Cardiac muscle cell (in vitro differentiated cells and primary cell): ENCODE results near the gene ME2. TPM values are rescaled to one million over a fixed set of nuclear protein-coding genes. Genes with fewer than 3 reads are reported as not detected.

ENCODE experiments used
- DNase-seq, 2 donors: peaks; one replicate each; pipeline versions ENCODE4 v3.0.0 to v3.0.0-alpha.2; 2010 to 2017; ENCODE audit warnings: low read depth in 1 of 2, low spot score in 1 of 2
- H3K27ac ChIP-seq: fragments of 200-600 bp; sonication (generic); 2 replicates; pipeline ENCODE4 v1.5.1; 2016
- H3K27me3 ChIP-seq: fragments of 200-600 bp; sonication (generic); 2 replicates; pipeline ENCODE4 v1.6.0; 2016; ENCODE audit warnings: control low read depth
- H3K36me3 ChIP-seq: fragments of 200-600 bp; sonication (generic); 2 replicates; pipeline ENCODE4 v1.5.1; 2016; ENCODE audit warnings: control low read depth
- H3K4me1 ChIP-seq: fragments of 200-600 bp; sonication (generic); 2 replicates; pipeline ENCODE4 v1.8.1; 2017; ENCODE audit warnings: low read depth, mild to moderate bottlenecking, mixed run types
- H3K4me3 ChIP-seq: fragments of 200-600 bp; sonication (generic); 2 replicates; pipeline ENCODE4 v1.5.1; 2016; ENCODE audit warnings: mild to moderate bottlenecking
- H3K9me3 ChIP-seq: fragments of 200-600 bp; sonication (generic); 2 replicates; pipeline ENCODE4 v1.5.1; 2017; ENCODE audit warnings: low read depth, mild to moderate bottlenecking, control low read depth
- CTCF ChIP-seq: IDR thresholded peaks from 2 replicates; pipeline ENCODE4 v1.5.1; 2012; ENCODE audit warnings: low read depth, mild to moderate bottlenecking, low read length
- polyA plus RNA-seq: library from polyadenylated mRNA; unstranded; fragments of >200 nt; fragmentation: Nextera tagmentation; extraction: Ambion mirVana; gene quantifications from 2 replicates; pipeline ENCODE4 v1.2.1, GENCODE V29; 2016
- total RNA-seq: library from RNA; depleted of rRNA; stranded (reverse); fragments of >200 nt; gene quantifications from 2 replicates; pipeline ENCODE4 v1.2.3, GENCODE V29; 2016

The ME2 gene
- total and polyA plus RNA-seq, 2 experiments from 2014 or later, result 33.9 to 47.3 TPM

GRCh38 chr18:50911006-50911405 is 32.1 kb downstream of the ME2 start:
- Histone ChIP-seq H3K36me3 (peaks cover 19% of the 10 kb centered on the region), H3K27ac (no peak overlapping the region), H3K4me1 (no peaks in the 10 kb centered on the region), H3K4me3 (no peak overlapping the region), H3K27me3 (no peaks in the 10 kb centered on the region), H3K9me3 (no peaks in the 10 kb centered on the region)
- TF ChIP-seq CTCF, result no peak
- no peak for DNase-seq

GRCh38 chr18:50917021-50917420 is 38.1 kb downstream of the ME2 start:
- no peaks in the 10 kb centered on the region for H3K9me3 ChIP-seq
- TF ChIP-seq CTCF, result no peak
- H3K36me3 ChIP-seq, result peaks cover 9% of the 10 kb centered on the region
- H3K4me3 ChIP-seq, result no peak overlapping the region
- DNase-seq, result no peak
- H3K27ac ChIP-seq, result no peak overlapping the region
- no peaks in the 10 kb centered on the region for H3K4me1 ChIP-seq
- no peaks in the 10 kb centered on the region for H3K27me3 ChIP-seq

GRCh38 chr18:50918153-50918552 is 39.2 kb downstream of the ME2 start:
- no peak overlapping the region for H3K4me3 ChIP-seq
- no peaks in the 10 kb centered on the region for H3K4me1 ChIP-seq
- peaks cover 3% of the 10 kb centered on the region for H3K36me3 ChIP-seq
- no peak overlapping the region for H3K27ac ChIP-seq
- TF ChIP-seq CTCF, result no peak
- DNase-seq, result no peak
- no peaks in the 10 kb centered on the region for H3K9me3 ChIP-seq
- no peaks in the 10 kb centered on the region for H3K27me3 ChIP-seq

GRCh38 chr18:50924372-50924771 is 45.5 kb downstream of the ME2 start:
- DNase-seq, result no peak
- Histone ChIP-seq H3K27ac (no peak overlapping the region), H3K4me3 (no peak overlapping the region), H3K9me3 (peaks cover 6% of the 10 kb centered on the region), H3K4me1 (no peaks in the 10 kb centered on the region), H3K27me3 (no peaks in the 10 kb centered on the region), H3K36me3 (peaks cover 30% of the 10 kb centered on the region)
- TF ChIP-seq CTCF, result no peak

GRCh38 chr18:50926521-50926920 is 47.6 kb downstream of the ME2 start:
- no peak for DNase-seq
- Histone ChIP-seq H3K4me1 (no peaks in the 10 kb centered on the region), H3K27me3 (no peaks in the 10 kb centered on the region), H3K4me3 (no peak overlapping the region), H3K36me3 (peaks cover 30% of the 10 kb centered on the region), H3K9me3 (peaks cover 6% of the 10 kb centered on the region), H3K27ac (no peak overlapping the region)
- no peak for TF ChIP-seq CTCF

- no peak for TF ChIP-seq CTCF
- Histone ChIP-seq H3K9me3 (peaks cover 6% of the 10 kb centered on the region), H3K4me3 (no peak overlapping the region), H3K27me3 (no peaks in the 10 kb centered on the region), H3K36me3 (peaks cover 37% of the 10 kb centered on the region), H3K4me1 (peaks cover 5% of the 10 kb centered on the region), H3K27ac (no peak overlapping the region)
- DNase-seq, result peak in 1 of 2 donors; percentile 4
Observed at GRCh38 chr18:50928551-50928950, 49.6 kb downstream of the ME2 start.
